Endothelial cell of umbilical vein (primary cell): ENCODE measurements around the gene TRIM58.

ENCODE experiments used
- EZH2 ChIP-seq: IDR thresholded peaks from 2 replicates; pipeline ENCODE4 v1.6.1; 2012; ENCODE audit warnings: borderline replicate concordance, low read depth, mild to moderate bottlenecking, moderate library complexity, low read length, inconsistent platforms; ENCODE audit not compliant: severe bottlenecking
- POLR2A ChIP-seq: IDR thresholded peaks from 2 replicates; pipeline ENCODE4 v1.6.1; 2012; ENCODE audit warnings: low read depth, mild to moderate bottlenecking, control low read depth, low read length
- POLR2AphosphoS5 ChIP-seq: IDR thresholded peaks from 2 replicates; pipeline ENCODE4 v1.6.1; 2012; ENCODE audit warnings: low read depth, mild to moderate bottlenecking, control low read depth, low read length, moderate library complexity; ENCODE audit not compliant: insufficient read depth
- TF ChIP-seq, protein P1 (sequence below): IDR thresholded peaks from 2 replicates; pipeline ENCODE4 v1.6.1; 2011; ENCODE audit not compliant: insufficient read depth, insufficient read length
- TF ChIP-seq, protein P2 (sequence below), 2 donors: IDR thresholded peaks; 1 replicate in 1 of 2; 2 replicates in 1 of 2; pipeline ENCODE4 v1.5.1; 2011; ENCODE audit warnings: low read length in 2 of 2, mild to moderate bottlenecking in 2 of 2, moderate library complexity in 2 of 2, control low read depth in 1 of 2, inconsistent platforms in 1 of 2, low read depth in 1 of 2; ENCODE audit not compliant: insufficient read depth in 1 of 2; ENCODE audit errors: extremely low read depth in 1 of 2

DNA sequence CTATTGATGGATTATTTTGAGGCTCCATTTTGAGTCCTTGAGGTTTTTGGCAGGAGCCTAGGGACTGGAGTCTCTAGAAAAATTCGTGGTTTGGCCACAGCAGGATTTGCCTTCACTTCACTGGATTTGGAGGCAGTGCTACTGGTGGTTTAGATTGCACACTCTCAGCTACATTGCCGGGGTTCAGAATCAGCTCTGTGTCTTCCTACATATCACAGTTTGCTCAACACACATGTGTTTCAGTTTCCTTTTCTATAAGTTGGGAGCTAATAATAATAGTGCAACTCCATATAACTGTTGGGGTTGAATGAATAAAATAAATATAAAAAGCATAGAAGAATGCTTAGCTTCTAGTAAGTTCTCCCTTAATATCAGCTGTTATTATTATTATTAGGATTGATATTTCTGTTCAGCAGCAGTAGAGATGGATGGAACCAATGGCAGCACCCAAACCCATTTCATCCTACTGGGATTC is 38.2 kb downstream of the TRIM58 start, which contains the start of gene OR2W3:
- TF ChIP-seq, protein P1, sequence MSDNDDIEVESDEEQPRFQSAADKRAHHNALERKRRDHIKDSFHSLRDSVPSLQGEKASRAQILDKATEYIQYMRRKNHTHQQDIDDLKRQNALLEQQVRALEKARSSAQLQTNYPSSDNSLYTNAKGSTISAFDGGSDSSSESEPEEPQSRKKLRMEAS, result no peak
- TF ChIP-seq, protein P2, sequence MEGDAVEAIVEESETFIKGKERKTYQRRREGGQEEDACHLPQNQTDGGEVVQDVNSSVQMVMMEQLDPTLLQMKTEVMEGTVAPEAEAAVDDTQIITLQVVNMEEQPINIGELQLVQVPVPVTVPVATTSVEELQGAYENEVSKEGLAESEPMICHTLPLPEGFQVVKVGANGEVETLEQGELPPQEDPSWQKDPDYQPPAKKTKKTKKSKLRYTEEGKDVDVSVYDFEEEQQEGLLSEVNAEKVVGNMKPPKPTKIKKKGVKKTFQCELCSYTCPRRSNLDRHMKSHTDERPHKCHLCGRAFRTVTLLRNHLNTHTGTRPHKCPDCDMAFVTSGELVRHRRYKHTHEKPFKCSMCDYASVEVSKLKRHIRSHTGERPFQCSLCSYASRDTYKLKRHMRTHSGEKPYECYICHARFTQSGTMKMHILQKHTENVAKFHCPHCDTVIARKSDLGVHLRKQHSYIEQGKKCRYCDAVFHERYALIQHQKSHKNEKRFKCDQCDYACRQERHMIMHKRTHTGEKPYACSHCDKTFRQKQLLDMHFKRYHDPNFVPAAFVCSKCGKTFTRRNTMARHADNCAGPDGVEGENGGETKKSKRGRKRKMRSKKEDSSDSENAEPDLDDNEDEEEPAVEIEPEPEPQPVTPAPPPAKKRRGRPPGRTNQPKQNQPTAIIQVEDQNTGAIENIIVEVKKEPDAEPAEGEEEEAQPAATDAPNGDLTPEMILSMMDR (IDR thresholded peaks at IDR 0.05; ENCODE audit: extremely low read depth in 1 of 2, insufficient read depth in 1 of 2, low read depth in 1 of 2, low read length in 2 of 2), result no peak
- TF ChIP-seq EZH2 (no peak), POLR2AphosphoS5 (no peak), POLR2A (no peak)
